ENCODE data around the gene COL8A1. TPM values are rescaled to one million over a fixed set of nuclear protein-coding genes. Genes with fewer than 3 reads are reported as not detected.

Gene COL8A1
- total and polyA plus RNA-seq, 10 of the 15 experiments (the other 5 are each of a cell fraction or from before 2014, with no cell fraction given): 0.04 to 0.73 (median 0.10) TPM; not detected in 5

- Histone ChIP-seq H3K27me3 (replicated peaks in 1 of 2; ENCODE audit: control insufficient read depth in 2 of 2, insufficient read depth in 2 of 2, low read length in 1 of 2) (no peaks in the 10 kb centered on the region; a peak in 1 of 4 replicates), H3K4me3 (no peak overlapping the region), H3K36me3 (ENCODE audit: control insufficient read depth in 2 of 2, insufficient read depth in 2 of 2, low read length in 1 of 2) (no peaks in the 10 kb centered on the region), H3K9ac (ENCODE audit: control insufficient read depth, insufficient read depth, low read length) (no peak overlapping the region), H2AFZ (ENCODE audit: control insufficient read depth, low read depth, low read length) (no peak overlapping the region), H4K20me1 (ENCODE audit: control insufficient read depth, insufficient read depth) (no peaks in the 10 kb centered on the region), H3K9me3 (replicated peaks; ENCODE audit: control insufficient read depth, insufficient read depth, low read length) (no peaks in the 10 kb centered on the region), H3K79me2 (ENCODE audit: control insufficient read depth, insufficient read depth, low read length) (no peaks in the 10 kb centered on the region), H3K4me2 (ENCODE audit: control insufficient read depth, insufficient read depth) (no peak overlapping the region), H3K4me1 (ENCODE audit: control insufficient read depth, insufficient read depth, low read length) (no peaks in the 10 kb centered on the region), H3K27ac (ENCODE audit: control insufficient read depth, insufficient read depth) (no peak overlapping the region)
- no peak for DNase-seq (ENCODE audit: low read depth, low spot score)
- FAIRE-seq: no peak
- ChIA-PET RAD21 (ENCODE audit: unreplicated experiment) (no interaction called here), CTCF (interaction anchor here (2.3 kb wide), 1 partner anchor 8 kb away, joined by 9 read pairs; no protein-coding TSS in a partner anchor), POLR2A (no interaction called here), SMC1A (ENCODE audit: uncharacterized antibody, unreplicated experiment) (interaction anchor here (0.6 kb wide), 1 partner anchor 464 kb away, joined by 3 read pairs; no protein-coding TSS in a partner anchor)
- intact Hi-C loops (cut with micrococcal nuclease; ENCODE audit: unreplicated experiment): no loop called here
- in situ Hi-C loops (cut with MboI): no loop called here
- no peak for ATAC-seq
- 78% methylated on average over 5 of the region's 5 CpGs for WGBS (ENCODE audit: insufficient coverage, insufficient replicate concordance, low lambda C conversion rate, missing lambda C conversion rate)
- no TSS peak for BruUV-seq (replicated peaks)
- no peak for TF ChIP-seq YY1 (IDR thresholded peaks at IDR 0.05; ENCODE audit: low read depth, low read length)
These were observed 58.1 kb downstream of the COL8A1 start for GRCh38 chr3:99696497-99696896.

- ATAC-seq: no peak
- TF ChIP-seq USF2 (IDR thresholded peaks at IDR 0.05; ENCODE audit: borderline replicate concordance, low read depth, low read length) (no peak), CUX1 (IDR thresholded peaks at IDR 0.05; ENCODE audit: insufficient replicate concordance, low read depth, low read length) (no peak), PBX3 (IDR thresholded peaks at IDR 0.05; ENCODE audit: insufficient replicate concordance, low read depth, low read length) (no peak)
- H4K20me1 ChIP-seq (ENCODE audit: control insufficient read depth, insufficient read depth): no peaks in the 10 kb centered on the region
- H2AFZ ChIP-seq (ENCODE audit: control insufficient read depth, low read depth, low read length): no peak overlapping the region
- no peak overlapping the region for H3K4me2 ChIP-seq (ENCODE audit: control insufficient read depth, insufficient read depth)
- no peak for DNase-seq (ENCODE audit: low read depth, low spot score)
- intact Hi-C loops (cut with micrococcal nuclease; ENCODE audit: unreplicated experiment): no loop called here
- CTCF ChIA-PET: interaction anchor here (2.3 kb wide), 1 partner anchor 9 kb away, joined by 9 read pairs; no protein-coding TSS in a partner anchor
- no peak for FAIRE-seq
- no peaks in the 10 kb centered on the region for H3K9me3 ChIP-seq (replicated peaks; ENCODE audit: control insufficient read depth, insufficient read depth, low read length)
- WGBS (ENCODE audit: insufficient coverage, insufficient replicate concordance, low lambda C conversion rate, missing lambda C conversion rate): 72% methylated on average over 5 of the region's 5 CpGs
- H3K36me3 ChIP-seq (ENCODE audit: control insufficient read depth in 2 of 2, insufficient read depth in 2 of 2, low read length in 1 of 2): no peaks in the 10 kb centered on the region
- no TSS peak for BruUV-seq (replicated peaks)
- SMC1A ChIA-PET (ENCODE audit: uncharacterized antibody, unreplicated experiment): interaction anchor here (0.6 to 1.7 kb wide), 3 partner anchors 10 to 463 kb away, joined by 3 to 6 read pairs (median 3); no protein-coding TSS in a partner anchor
- RAD21 ChIA-PET (ENCODE audit: unreplicated experiment): no interaction called here
- POLR2A ChIA-PET: no interaction called here
- no peaks in the 10 kb centered on the region for H3K79me2 ChIP-seq (ENCODE audit: control insufficient read depth, insufficient read depth, low read length)
- H3K4me3 ChIP-seq: no peak overlapping the region
- no peak overlapping the region for H3K27ac ChIP-seq (ENCODE audit: control insufficient read depth, insufficient read depth)
- H3K9ac ChIP-seq (ENCODE audit: control insufficient read depth, insufficient read depth, low read length): no peak overlapping the region
- H3K27me3 ChIP-seq (replicated peaks in 1 of 2; ENCODE audit: control insufficient read depth in 2 of 2, insufficient read depth in 2 of 2, low read length in 1 of 2): no peaks in the 10 kb centered on the region; a peak in 1 of 4 replicates
- in situ Hi-C loops (cut with MboI): no loop called here
- H3K4me1 ChIP-seq (ENCODE audit: control insufficient read depth, insufficient read depth, low read length): no peaks in the 10 kb centered on the region
These were observed 58.9 kb downstream of the COL8A1 start for GRCh38 chr3:99697250-99697649.

Data from GM12878 (cell line).